Measurements from ENCODE around the gene FALEC. TPM values are rescaled to one million over a fixed set of nuclear protein-coding genes. Genes with fewer than 3 reads are reported as not detected.
"Not testable (repeated sequence)": the region's sequence is repeated elsewhere in the genome, so short reads cannot be mapped to it uniquely, and the experiment has no call there.

Gene FALEC
- total RNA-seq, 4 donors from 2014 or later: 0.88 to 1.0 TPM; not detected in 2

- H3K36me3 ChIP-seq: no peaks in the 10 kb centered on the region
- H3K27me3 ChIP-seq: no peaks in the 10 kb centered on the region
- TF ChIP-seq POLR2A (IDR thresholded peaks at IDR 0.05) (no peak), CTCF (IDR thresholded peaks at IDR 0.05) (no peak)
- H3K9me3 ChIP-seq: no peaks in the 10 kb centered on the region
- peaks cover 45 to 48% of the 10 kb centered on the region in 2 donors for H3K4me1 ChIP-seq
- intact Hi-C loops (cut with DNase I; ENCODE audit: low total_unique reads): loop anchor here (5.0 kb wide), 1 partner anchor 59 kb away; no protein-coding TSS in a partner anchor
- no peak overlapping the region for H3K4me3 ChIP-seq
- H3K27ac ChIP-seq: peak overlapping the region; percentile 99
- DNase-seq: peak; percentile 49 to 52
Measured at GRCh38 chr1:150563340-150564038, 47.9 kb downstream of the FALEC start.

GRCh38 chr1:150564051-150564991 is 48.8 kb downstream of the FALEC start:
- Histone ChIP-seq H3K36me3 (no peaks in the 10 kb centered on the region), H3K27ac (peak overlapping the region; percentile 99), H3K27me3 (no peaks in the 10 kb centered on the region), H3K4me1 (peaks cover 41 to 47% of the 10 kb centered on the region in 2 donors), H3K4me3 (no peak overlapping the region), H3K9me3 (no peaks in the 10 kb centered on the region)
- intact Hi-C loops (cut with DNase I; ENCODE audit: low total_unique reads): loop anchor here (5.0 kb wide), 1 partner anchor 58 kb away; no protein-coding TSS in a partner anchor
- TF ChIP-seq POLR2A (IDR thresholded peaks at IDR 0.05) (no peak), CTCF (IDR thresholded peaks at IDR 0.05) (no peak)
- DNase-seq: peak in 1 of 2 donors; percentile 29

- peaks cover 44 to 52% of the 10 kb centered on the region in 2 donors for H3K4me1 ChIP-seq
- H3K27ac ChIP-seq: peak overlapping the region; percentile 99
- peak in 1 of 2 donors; percentile 8 for DNase-seq
- intact Hi-C loops (cut with DNase I; ENCODE audit: low total_unique reads); H3K27me3 ChIP-seq; H3K36me3 ChIP-seq; H3K9me3 ChIP-seq; H3K4me3 ChIP-seq: not testable (repeated sequence)
Measured at GRCh38 chr1:150565240-150565991, 49.9 kb downstream of the FALEC start.

- intact Hi-C loops (cut with DNase I; ENCODE audit: low total_unique reads): no loop called here
- Histone ChIP-seq H3K4me1 (peaks cover 44 to 58% of the 10 kb centered on the region in 2 donors), H3K9me3 (no peaks in the 10 kb centered on the region), H3K27me3 (no peaks in the 10 kb centered on the region), H3K4me3 (peak overlapping the region; percentile 33 to 40), H3K36me3 (no peaks in the 10 kb centered on the region), H3K27ac (peak overlapping the region; percentile 99)
- DNase-seq: no peak
- TF ChIP-seq POLR2A (IDR thresholded peaks at IDR 0.05) (no peak), CTCF (IDR thresholded peaks at IDR 0.05) (no peak)
Measured at GRCh38 chr1:150566589-150567340, 51.2 kb downstream of the FALEC start.

- DNase-seq: peak in 1 of 2 donors; percentile 31
- H3K4me3 ChIP-seq: peak overlapping the region; percentile 33 to 40
- no peaks in the 10 kb centered on the region for H3K27me3 ChIP-seq
- no peaks in the 10 kb centered on the region for H3K36me3 ChIP-seq
- H3K9me3 ChIP-seq: no peaks in the 10 kb centered on the region
- peak overlapping the region; percentile 99 for H3K27ac ChIP-seq
- peaks cover 43 to 57% of the 10 kb centered on the region in 2 donors for H3K4me1 ChIP-seq
- intact Hi-C loops (cut with DNase I; ENCODE audit: low total_unique reads): no loop called here
- TF ChIP-seq CTCF (IDR thresholded peaks at IDR 0.05) (no peak), POLR2A (IDR thresholded peaks at IDR 0.05) (peak in 1 of 2 donors; percentile 24)
Measured at GRCh38 chr1:150567341-150567716, 51.8 kb downstream of the FALEC start.

All from uterus (tissue), 4 donors.